Fibroblast of lung (primary cell): ENCODE measurements around the gene SIAH2. TPM values are rescaled to one million over a fixed set of nuclear protein-coding genes. Genes with fewer than 3 reads are reported as not detected.
A peak's percentile ranks its signal among the peaks of the same experiment; 100 is the strongest.
"Not testable (repeated sequence)": the region's sequence is repeated elsewhere in the genome, so short reads cannot be mapped to it uniquely, and the experiment has no call there.

Experiments
- DNase-seq, 2 donors: peaks; one replicate each; pipeline versions ENCODE4 v3.0.0 to v3.0.0-alpha.2; 2010; ENCODE audit warnings: low read depth in 2 of 2
- H2AFZ ChIP-seq: 2 replicates; pipeline ENCODE4 v1.5.1; 2012; ENCODE audit warnings: low read length, control low read depth, inconsistent platforms
- H3K27ac ChIP-seq: 2 replicates; pipeline ENCODE4 v1.5.1; 2011; ENCODE audit warnings: low read length, control low read depth; ENCODE audit not compliant: insufficient read depth
- H3K27me3 ChIP-seq: 2 replicates; pipeline ENCODE4 v1.5.1; 2011; ENCODE audit warnings: mild to moderate bottlenecking, low read length; ENCODE audit not compliant: control insufficient read depth, insufficient read depth
- H3K36me3 ChIP-seq: 2 replicates; pipeline ENCODE4 v1.5.1; 2011; ENCODE audit warnings: low read length; ENCODE audit not compliant: control insufficient read depth, insufficient read depth
- H3K4me1 ChIP-seq: 2 replicates; pipeline ENCODE4 v1.5.1; 2011; ENCODE audit warnings: low read length; ENCODE audit not compliant: control insufficient read depth, insufficient read depth; ENCODE audit errors: extremely low read depth
- H3K4me2 ChIP-seq: 2 replicates; pipeline ENCODE4 v1.5.1; 2011; ENCODE audit warnings: low read length, control low read depth; ENCODE audit not compliant: insufficient read depth; ENCODE audit errors: extremely low read depth
- H3K4me3 ChIP-seq, 4 experiments: fragments of 200-600 bp in 1 of 4; sonication (generic) in 1 of 4; replicated peaks in 1 of 4; 2 replicates each; pipeline ENCODE4 v1.5.1; 2011 to 2016; ENCODE audit warnings: low read length in 4 of 4, low read depth in 3 of 4, mild to moderate bottlenecking in 3 of 4, control low read depth in 2 of 4, inconsistent platforms in 1 of 4, mixed read lengths in 1 of 4; ENCODE audit not compliant: insufficient read depth in 1 of 4; ENCODE audit errors: control extremely low read depth in 1 of 4
- H3K79me2 ChIP-seq: 2 replicates; pipeline ENCODE4 v1.5.1; 2012; ENCODE audit warnings: mild to moderate bottlenecking, low read length, inconsistent platforms; ENCODE audit not compliant: control insufficient read depth, insufficient read depth
- H3K9ac ChIP-seq: 2 replicates; pipeline ENCODE4 v1.5.1; 2011; ENCODE audit warnings: mild to moderate bottlenecking, low read length, control low read depth; ENCODE audit not compliant: insufficient read depth
- H3K9me3 ChIP-seq: 2 replicates; pipeline ENCODE4 v1.5.1; 2012; ENCODE audit warnings: low read depth, low read length; ENCODE audit not compliant: control insufficient read depth, insufficient read depth
- H4K20me1 ChIP-seq: 2 replicates; pipeline ENCODE4 v1.5.1; 2011; ENCODE audit warnings: low read length; ENCODE audit not compliant: control insufficient read depth, insufficient read depth; ENCODE audit errors: extremely low read depth
- EZH2 ChIP-seq: IDR thresholded peaks from 2 replicates; pipeline ENCODE4 v1.5.1; 2012; ENCODE audit warnings: low read length, control low read depth, mild to moderate bottlenecking; ENCODE audit errors: missing control alignments
- polyA plus RNA-seq, 2 donors: library from polyadenylated mRNA; depleted of rRNA in 1 of 2; stranded (reverse) in 1 of 2; unstranded in 1 of 2; fragments of >200 nt; gene quantifications; 2 replicates each; pipeline ENCODE4 v1.2.1, GENCODE V29; 2011 to 2012; ENCODE audit warnings: missing spikeins in 1 of 2
- total RNA-seq: library from RNA; depleted of rRNA; stranded (reverse); fragments of >200 nt; gene quantifications from 2 replicates; pipeline ENCODE4 v1.2.1, GENCODE V29; 2014
- TF ChIP-seq, protein P1 (sequence below), 2 donors: IDR thresholded peaks in 1 of 2; conservative IDR thresholded peaks in 1 of 2; 1 replicate in 1 of 2; 2 replicates in 1 of 2; pipeline ENCODE4 v1.5.1; 2011 to 2012; ENCODE audit warnings: low read length in 2 of 2, control low read depth in 1 of 2, inconsistent platforms in 1 of 2, low read depth in 1 of 2, mild to moderate bottlenecking in 1 of 2

SIAH2 gene
- total and polyA plus RNA-seq, 2 donors (not counting 1 experiment from before 2014, with no cell fraction given) = 28.9 to 29.7 TPM

DNA sequence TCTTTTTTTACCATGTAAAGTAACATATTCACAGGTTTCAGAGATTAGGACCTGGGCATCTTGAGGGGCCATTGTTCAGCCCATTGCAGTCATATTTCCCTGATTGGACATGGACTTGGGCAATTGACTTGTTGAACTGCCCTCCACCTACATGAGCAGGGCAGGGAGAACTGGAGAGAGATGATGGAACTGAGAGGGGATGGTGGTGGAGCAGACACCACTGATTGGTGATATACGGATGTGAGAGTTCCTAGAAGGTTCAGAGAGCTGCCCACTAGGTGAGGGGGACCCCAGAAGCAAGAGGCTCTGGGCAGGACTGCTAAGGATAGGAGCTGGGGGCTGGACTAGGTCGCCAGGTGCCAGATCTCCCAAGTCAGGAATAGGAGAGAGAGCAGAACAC lies 37.8 kb upstream of the SIAH2 start:
- H3K4me2 ChIP-seq = no peak overlapping the region
- no peaks in the 10 kb centered on the region for H4K20me1 ChIP-seq
- DNase-seq = no peak
- TF ChIP-seq, protein P1, sequence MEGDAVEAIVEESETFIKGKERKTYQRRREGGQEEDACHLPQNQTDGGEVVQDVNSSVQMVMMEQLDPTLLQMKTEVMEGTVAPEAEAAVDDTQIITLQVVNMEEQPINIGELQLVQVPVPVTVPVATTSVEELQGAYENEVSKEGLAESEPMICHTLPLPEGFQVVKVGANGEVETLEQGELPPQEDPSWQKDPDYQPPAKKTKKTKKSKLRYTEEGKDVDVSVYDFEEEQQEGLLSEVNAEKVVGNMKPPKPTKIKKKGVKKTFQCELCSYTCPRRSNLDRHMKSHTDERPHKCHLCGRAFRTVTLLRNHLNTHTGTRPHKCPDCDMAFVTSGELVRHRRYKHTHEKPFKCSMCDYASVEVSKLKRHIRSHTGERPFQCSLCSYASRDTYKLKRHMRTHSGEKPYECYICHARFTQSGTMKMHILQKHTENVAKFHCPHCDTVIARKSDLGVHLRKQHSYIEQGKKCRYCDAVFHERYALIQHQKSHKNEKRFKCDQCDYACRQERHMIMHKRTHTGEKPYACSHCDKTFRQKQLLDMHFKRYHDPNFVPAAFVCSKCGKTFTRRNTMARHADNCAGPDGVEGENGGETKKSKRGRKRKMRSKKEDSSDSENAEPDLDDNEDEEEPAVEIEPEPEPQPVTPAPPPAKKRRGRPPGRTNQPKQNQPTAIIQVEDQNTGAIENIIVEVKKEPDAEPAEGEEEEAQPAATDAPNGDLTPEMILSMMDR (conservative IDR thresholded peaks at IDR 0.05 in 1 of 2, IDR thresholded peaks at IDR 0.05 in 1 of 2; ENCODE audit: low read depth in 1 of 2, low read length in 2 of 2) = no peak
- TF ChIP-seq EZH2 = no peak
- no peak overlapping the region for H2AFZ ChIP-seq
- peaks cover 12% of the 10 kb centered on the region for H3K27me3 ChIP-seq
- H3K36me3 ChIP-seq = no peaks in the 10 kb centered on the region
- no peaks in the 10 kb centered on the region for H3K79me2 ChIP-seq
- no peaks in the 10 kb centered on the region for H3K9me3 ChIP-seq
- no peak overlapping the region for H3K27ac ChIP-seq
- no peak overlapping the region for H3K4me3 ChIP-seq
- H3K4me1 ChIP-seq = no peaks in the 10 kb centered on the region
- no peak overlapping the region for H3K9ac ChIP-seq

DNA sequence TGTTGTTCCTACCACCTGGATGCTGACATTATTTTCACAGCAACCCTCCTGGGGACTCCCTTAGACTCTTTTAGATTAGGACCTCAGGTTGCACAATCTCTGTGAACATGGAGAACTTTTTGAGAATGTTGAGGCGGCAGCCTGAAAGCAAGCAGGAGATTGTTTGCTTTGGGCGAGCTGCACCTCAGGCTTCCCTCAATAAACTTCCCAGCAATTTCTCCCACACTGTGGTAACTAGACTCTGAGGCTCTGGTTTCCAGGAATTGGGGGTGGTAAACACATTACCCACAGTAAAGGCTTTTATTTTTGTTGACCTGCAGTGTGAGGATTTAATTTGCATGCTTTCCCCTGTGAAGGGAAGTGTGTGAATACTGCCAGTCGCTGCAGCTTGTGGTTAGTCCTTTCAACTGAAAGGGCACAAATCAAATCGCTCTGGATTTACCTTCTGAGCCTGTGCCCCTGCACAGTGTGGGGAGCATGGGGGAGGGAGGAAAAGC lies 35.2 kb upstream of the SIAH2 start:
- no peaks in the 10 kb centered on the region for H3K79me2 ChIP-seq
- no peaks in the 10 kb centered on the region for H3K9me3 ChIP-seq
- H3K4me3 ChIP-seq = no peak overlapping the region
- peak in 1 of 2 donors; percentile 28 for DNase-seq
- H3K4me1 ChIP-seq = no peaks in the 10 kb centered on the region
- no peaks in the 10 kb centered on the region for H4K20me1 ChIP-seq
- no peak overlapping the region for H2AFZ ChIP-seq
- TF ChIP-seq, protein P1 (conservative IDR thresholded peaks at IDR 0.05 in 1 of 2, IDR thresholded peaks at IDR 0.05 in 1 of 2; ENCODE audit: low read depth in 1 of 2, low read length in 2 of 2) = no peak
- H3K9ac ChIP-seq = no peak overlapping the region
- no peak overlapping the region for H3K27ac ChIP-seq
- H3K4me2 ChIP-seq = no peak overlapping the region
- H3K27me3 ChIP-seq = peaks cover 7% of the 10 kb centered on the region
- H3K36me3 ChIP-seq = no peaks in the 10 kb centered on the region

DNA sequence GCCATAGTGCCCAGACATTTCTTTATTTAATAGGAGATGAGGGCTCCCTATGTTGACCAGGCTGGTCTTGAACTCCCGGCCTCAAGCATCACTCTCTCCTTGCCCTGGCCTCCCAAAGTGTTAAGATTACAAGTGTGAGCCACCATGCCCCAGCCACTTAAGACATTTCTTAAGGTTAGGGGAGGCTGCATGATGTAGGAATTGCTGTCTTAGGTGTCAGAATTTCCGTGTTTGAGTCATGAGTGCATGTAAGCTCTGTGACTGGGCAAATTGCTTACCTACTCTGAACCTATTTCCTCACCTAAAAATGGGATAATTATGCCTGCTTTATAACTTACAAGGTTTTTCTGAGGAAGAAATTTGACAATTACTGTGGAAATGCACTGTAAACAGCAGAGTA lies 34.2 kb upstream of the SIAH2 start:
- Histone ChIP-seq H3K4me3 (no peak overlapping the region), H3K4me2 (no peak overlapping the region), H3K36me3 (no peaks in the 10 kb centered on the region), H3K9me3 (no peaks in the 10 kb centered on the region), H3K79me2 (no peaks in the 10 kb centered on the region), H3K4me1 (no peaks in the 10 kb centered on the region), H3K9ac (no peak overlapping the region), H4K20me1 (no peaks in the 10 kb centered on the region), H2AFZ (no peak overlapping the region), H3K27me3 (peaks cover 7% of the 10 kb centered on the region), H3K27ac (no peak overlapping the region)
- DNase-seq = peak in 1 of 2 donors; percentile 8
- TF ChIP-seq, protein P1 (conservative IDR thresholded peaks at IDR 0.05 in 1 of 2, IDR thresholded peaks at IDR 0.05 in 1 of 2; ENCODE audit: low read depth in 1 of 2, low read length in 2 of 2) = no peak
- TF ChIP-seq EZH2 = no peak

DNA sequence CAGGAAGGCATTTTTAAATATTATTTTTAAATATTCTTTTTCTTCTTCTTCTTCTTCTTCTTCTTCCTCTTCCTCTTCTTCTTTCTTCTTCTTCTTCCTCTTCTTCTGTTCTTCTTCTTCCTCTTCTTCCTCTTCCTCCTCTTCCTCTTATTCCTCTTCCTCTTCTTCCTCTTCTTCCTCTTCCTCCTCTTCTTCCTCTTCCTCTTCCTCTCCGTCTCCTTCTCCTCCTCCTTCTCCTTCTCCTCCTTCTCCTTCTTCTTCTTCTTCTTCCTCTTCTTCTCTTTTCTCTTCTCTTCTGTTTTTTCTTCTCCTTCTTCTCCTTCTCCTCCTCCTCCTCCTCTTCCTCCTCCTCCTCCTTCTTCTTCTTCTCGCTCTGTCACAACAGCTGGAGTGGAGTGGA lies 33.6 kb upstream of the SIAH2 start:
- not testable (repeated sequence) for H3K4me3 ChIP-seq, H3K9me3 ChIP-seq, H3K9ac ChIP-seq, H2AFZ ChIP-seq, DNase-seq, H3K27ac ChIP-seq, H3K4me2 ChIP-seq, H3K79me2 ChIP-seq, H3K27me3 ChIP-seq, H3K36me3 ChIP-seq, H4K20me1 ChIP-seq, H3K4me1 ChIP-seq
